Tibial nerve (tissue), 4 donors: Measurements from ENCODE around the gene SMAD9. TPM values are rescaled to one million over a fixed set of nuclear protein-coding genes. Genes with fewer than 3 reads are reported as not detected.

Experiments used
- DNase-seq, 2 donors: peaks; one replicate each; pipeline ENCODE4 v3.0.0-alpha.2; 2019; ENCODE audit warnings: low spot score in 2 of 2
- H3K27ac ChIP-seq, 4 donors: fragments of 200-600 bp; sonication (generic) in 3 of 4; one replicate each; pipeline ENCODE4 v1.5.1; 2017 to 2019; ENCODE audit warnings: mild to moderate bottlenecking in 1 of 4
- H3K27me3 ChIP-seq, 2 donors: fragments of 200-600 bp; sonication (generic) in 1 of 2; one replicate each; pipeline versions ENCODE4 v1.5.1 to v1.6.0; 2017 to 2019
- H3K36me3 ChIP-seq, 3 donors: fragments of 200-600 bp; sonication (generic); one replicate each; pipeline ENCODE4 v1.5.1; 2018 to 2019
- H3K4me1 ChIP-seq, 4 donors: fragments of 200-600 bp; sonication (generic) in 3 of 4; one replicate each; pipeline ENCODE4 v1.5.1; 2017 to 2019
- H3K4me3 ChIP-seq, 4 donors: fragments of 200-600 bp; sonication (generic) in 3 of 4; one replicate each; pipeline ENCODE4 v1.5.1; 2017 to 2019; ENCODE audit warnings: mild to moderate bottlenecking in 1 of 4, moderate library complexity in 1 of 4
- H3K9me3 ChIP-seq, 4 donors: fragments of 200-600 bp; sonication (generic) in 3 of 4; one replicate each; pipeline ENCODE4 v1.5.1; 2017 to 2019
- EP300 ChIP-seq, 2 donors: sonication (generic); formaldehyde crosslinking; IDR thresholded peaks; one replicate each; pipeline ENCODE4 v1.6.1; 2017; ENCODE audit warnings: antibody characterized with exemption in 2 of 2, mild to moderate bottlenecking in 1 of 2
- POLR2A ChIP-seq, 2 donors: fragments of 450-650 bp; IDR thresholded peaks; one replicate each; pipeline ENCODE4 v1.6.1; 2017; ENCODE audit warnings: antibody characterized with exemption in 2 of 2, mild to moderate bottlenecking in 2 of 2, moderate library complexity in 2 of 2
- WGBS, 2 donors: methylation state at CpG; one replicate each; pipeline ENCODE4 v1.1.5; 2018; 5-methylcytosine and 5-hydroxymethylcytosine counted together
- total RNA-seq, 4 donors: library from RNA; depleted of rRNA; stranded (reverse); fragments of >200 nt; gene quantifications; one replicate each; pipeline ENCODE4 v1.1.0, GENCODE V29; 2016
- TF ChIP-seq, protein P1 (sequence below), 5 experiments: fragments of 200-600 bp in 3 of 5; fragments of 450-650 bp in 2 of 5; sonication (generic) in 3 of 5; IDR thresholded peaks; one replicate each; pipeline ENCODE4 v1.5.1; 2016 to 2019; ENCODE audit warnings: antibody characterized with exemption in 5 of 5, mild to moderate bottlenecking in 3 of 5, moderate library complexity in 2 of 5

SMAD9 gene
- total RNA-seq, 4 donors from 2014 or later, result 13.8 to 20.4 (median 15.8) TPM

GRCh38 chr13:36872621-36873020 is 47.4 kb downstream of the SMAD9 start:
- H3K36me3 ChIP-seq, result peaks cover 0 to 54% (median 0%) of the 10 kb centered on the region in 3 donors
- no peaks in the 10 kb centered on the region for H3K9me3 ChIP-seq
- H3K4me1 ChIP-seq, result no peaks in the 10 kb centered on the region
- TF ChIP-seq, protein P1, sequence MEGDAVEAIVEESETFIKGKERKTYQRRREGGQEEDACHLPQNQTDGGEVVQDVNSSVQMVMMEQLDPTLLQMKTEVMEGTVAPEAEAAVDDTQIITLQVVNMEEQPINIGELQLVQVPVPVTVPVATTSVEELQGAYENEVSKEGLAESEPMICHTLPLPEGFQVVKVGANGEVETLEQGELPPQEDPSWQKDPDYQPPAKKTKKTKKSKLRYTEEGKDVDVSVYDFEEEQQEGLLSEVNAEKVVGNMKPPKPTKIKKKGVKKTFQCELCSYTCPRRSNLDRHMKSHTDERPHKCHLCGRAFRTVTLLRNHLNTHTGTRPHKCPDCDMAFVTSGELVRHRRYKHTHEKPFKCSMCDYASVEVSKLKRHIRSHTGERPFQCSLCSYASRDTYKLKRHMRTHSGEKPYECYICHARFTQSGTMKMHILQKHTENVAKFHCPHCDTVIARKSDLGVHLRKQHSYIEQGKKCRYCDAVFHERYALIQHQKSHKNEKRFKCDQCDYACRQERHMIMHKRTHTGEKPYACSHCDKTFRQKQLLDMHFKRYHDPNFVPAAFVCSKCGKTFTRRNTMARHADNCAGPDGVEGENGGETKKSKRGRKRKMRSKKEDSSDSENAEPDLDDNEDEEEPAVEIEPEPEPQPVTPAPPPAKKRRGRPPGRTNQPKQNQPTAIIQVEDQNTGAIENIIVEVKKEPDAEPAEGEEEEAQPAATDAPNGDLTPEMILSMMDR (IDR thresholded peaks at IDR 0.05), result no peak
- TF ChIP-seq POLR2A (IDR thresholded peaks at IDR 0.05) (no peak), EP300 (IDR thresholded peaks at IDR 0.05) (no peak)
- H3K27me3 ChIP-seq, result no peaks in the 10 kb centered on the region
- H3K27ac ChIP-seq, result no peak overlapping the region
- DNase-seq, result no peak
- H3K4me3 ChIP-seq, result no peak overlapping the region
- 76 to 79% methylated on average over 10 of the region's 10 CpGs for WGBS, 2 donors

GRCh38 chr13:36870050-36870692 is 49.9 kb downstream of the SMAD9 start:
- TF ChIP-seq EP300 (IDR thresholded peaks at IDR 0.05) (no peak), POLR2A (IDR thresholded peaks at IDR 0.05) (no peak)
- TF ChIP-seq, protein P1 (IDR thresholded peaks at IDR 0.05), result no peak
- no peak overlapping the region for H3K27ac ChIP-seq
- H3K4me1 ChIP-seq, result no peaks in the 10 kb centered on the region
- H3K9me3 ChIP-seq, result no peaks in the 10 kb centered on the region
- no peak for DNase-seq
- peaks cover 0 to 64% (median 0%) of the 10 kb centered on the region in 3 donors for H3K36me3 ChIP-seq
- 87 to 89% methylated on average over 1 of the region's 1 CpG for WGBS, 2 donors
- no peak overlapping the region for H3K4me3 ChIP-seq
- H3K27me3 ChIP-seq, result no peaks in the 10 kb centered on the region

- Histone ChIP-seq H3K4me3 (no peak overlapping the region), H3K4me1 (no peaks in the 10 kb centered on the region), H3K36me3 (peaks cover 0 to 55% (median 0%) of the 10 kb centered on the region in 3 donors), H3K27me3 (no peaks in the 10 kb centered on the region), H3K27ac (no peak overlapping the region), H3K9me3 (no peaks in the 10 kb centered on the region)
- no peak for DNase-seq
- TF ChIP-seq, protein P1 (IDR thresholded peaks at IDR 0.05), result no peak
- TF ChIP-seq POLR2A (IDR thresholded peaks at IDR 0.05) (no peak), EP300 (IDR thresholded peaks at IDR 0.05) (no peak)
These were observed 53.8 kb downstream of the SMAD9 start for GRCh38 chr13:36866232-36866631.

DNA sequence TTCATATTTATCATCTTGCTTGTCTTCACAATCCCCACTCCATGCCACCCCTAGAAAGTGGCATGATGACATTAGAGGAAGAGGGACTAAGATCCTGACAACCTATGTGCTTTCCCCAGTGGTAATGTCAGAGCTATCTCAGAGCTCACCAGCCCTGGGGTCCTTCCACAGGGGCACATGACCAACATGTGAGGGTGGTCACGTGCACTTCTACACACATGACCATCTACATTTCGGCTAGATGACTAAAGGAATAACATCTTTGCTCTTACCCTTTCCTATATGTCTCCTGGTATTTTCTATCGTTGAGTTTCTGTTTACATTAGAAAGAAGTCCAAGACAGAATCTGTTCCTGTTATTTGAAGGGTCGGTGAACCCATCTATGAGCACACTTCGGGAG is 54.8 kb downstream of the SMAD9 start:
- Histone ChIP-seq H3K4me1 (no peaks in the 10 kb centered on the region), H3K9me3 (no peaks in the 10 kb centered on the region), H3K4me3 (no peak overlapping the region), H3K27ac (no peak overlapping the region), H3K36me3 (peaks cover 0 to 45% (median 0%) of the 10 kb centered on the region in 3 donors), H3K27me3 (no peaks in the 10 kb centered on the region)
- TF ChIP-seq POLR2A (IDR thresholded peaks at IDR 0.05), result no peak
- DNase-seq, result no peak
- WGBS, 2 donors, result 90 to 95% methylated on average over 5 of the region's 5 CpGs

GRCh38 chr13:36862722-36863121 is 57.3 kb downstream of the SMAD9 start:
- Histone ChIP-seq H3K4me1 (no peaks in the 10 kb centered on the region), H3K4me3 (no peak overlapping the region), H3K9me3 (no peaks in the 10 kb centered on the region), H3K27me3 (no peaks in the 10 kb centered on the region), H3K36me3 (peaks cover 0 to 25% (median 0%) of the 10 kb centered on the region in 3 donors), H3K27ac (no peak overlapping the region)
- WGBS, 2 donors, result 84 to 88% methylated on average over 7 of the region's 7 CpGs
- DNase-seq, result no peak
- TF ChIP-seq POLR2A (IDR thresholded peaks at IDR 0.05) (no peak), EP300 (IDR thresholded peaks at IDR 0.05) (no peak)
- TF ChIP-seq, protein P1 (IDR thresholded peaks at IDR 0.05), result no peak
